Activated naive CD4-positive, alpha-beta T cell treated with anti-CD3 and anti-CD28 coated beads, Interleukin-2, amount 50 U/mL, for 72 hours (primary cell): ENCODE measurements around the gene SCAI. TPM values are rescaled to one million over a fixed set of nuclear protein-coding genes. Genes with fewer than 3 reads are reported as not detected.
"Not testable (repeated sequence)": the region's sequence is repeated elsewhere in the genome, so short reads cannot be mapped to it uniquely, and the experiment has no call there.

Experiments used
- ATAC-seq, 2 donors: fragments of 150-1000 bp; cut with Tn5 transposase; 2 replicates each; pipeline ENCODE4 v1.10.0; 2021; ENCODE audit warnings: mild to moderate bottlenecking in 2 of 2, moderate library complexity in 2 of 2
- DNase-seq, 2 donors: peaks; one replicate each; pipeline ENCODE4 v3.0.0; 2021 to 2022; ENCODE audit warnings: low spot score in 2 of 2
- H3K27ac Mint-ChIP-seq, 2 donors: one replicate each; pipeline ENCODE4 v1.8.0; 2022; ENCODE audit warnings: mild to moderate bottlenecking in 2 of 2, mixed read lengths in 2 of 2
- H3K36me3 Mint-ChIP-seq, 2 donors: one replicate each; pipeline ENCODE4 v1.8.0; 2022; ENCODE audit warnings: mixed read lengths in 2 of 2
- H3K9me3 Mint-ChIP-seq, 2 donors: one replicate each; pipeline ENCODE4 v1.8.0; 2022; ENCODE audit warnings: mixed read lengths in 2 of 2
- total RNA-seq, 2 donors: library from RNA; stranded (reverse); gene quantifications; one replicate each; pipeline ENCODE4 v1.2.3, GENCODE V29; 2022

The SCAI gene
- total RNA-seq, 2 donors from 2014 or later: 17.9 to 18.0 TPM

DNA sequence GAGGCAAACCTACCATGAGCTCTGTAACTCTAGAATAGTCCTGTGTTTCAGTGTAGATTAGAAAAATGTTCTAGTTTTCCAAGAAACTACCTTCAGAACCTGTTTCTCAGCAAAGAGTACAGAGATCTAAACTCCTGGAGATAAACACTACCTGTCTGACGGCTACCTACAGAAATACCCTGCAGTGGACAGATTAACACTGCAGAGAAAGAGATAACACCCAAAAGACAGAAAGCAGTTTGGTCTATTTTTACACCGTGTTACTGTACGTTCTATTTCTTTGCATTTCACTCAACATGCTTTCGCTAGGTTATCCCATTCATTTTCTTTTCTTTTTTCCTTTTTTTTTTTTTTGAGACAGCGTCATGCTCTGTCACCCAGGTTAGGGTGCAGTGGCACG is 11.6 kb downstream of the SCAI start:
- Mint-ChIP-seq H3K27ac (no peak overlapping the region), H3K36me3 (peaks cover 0 to 1% of the 10 kb centered on the region in 2 donors), H3K9me3 (no peaks in the 10 kb centered on the region)
- ATAC-seq (no peak), DNase-seq (no peak)

DNA sequence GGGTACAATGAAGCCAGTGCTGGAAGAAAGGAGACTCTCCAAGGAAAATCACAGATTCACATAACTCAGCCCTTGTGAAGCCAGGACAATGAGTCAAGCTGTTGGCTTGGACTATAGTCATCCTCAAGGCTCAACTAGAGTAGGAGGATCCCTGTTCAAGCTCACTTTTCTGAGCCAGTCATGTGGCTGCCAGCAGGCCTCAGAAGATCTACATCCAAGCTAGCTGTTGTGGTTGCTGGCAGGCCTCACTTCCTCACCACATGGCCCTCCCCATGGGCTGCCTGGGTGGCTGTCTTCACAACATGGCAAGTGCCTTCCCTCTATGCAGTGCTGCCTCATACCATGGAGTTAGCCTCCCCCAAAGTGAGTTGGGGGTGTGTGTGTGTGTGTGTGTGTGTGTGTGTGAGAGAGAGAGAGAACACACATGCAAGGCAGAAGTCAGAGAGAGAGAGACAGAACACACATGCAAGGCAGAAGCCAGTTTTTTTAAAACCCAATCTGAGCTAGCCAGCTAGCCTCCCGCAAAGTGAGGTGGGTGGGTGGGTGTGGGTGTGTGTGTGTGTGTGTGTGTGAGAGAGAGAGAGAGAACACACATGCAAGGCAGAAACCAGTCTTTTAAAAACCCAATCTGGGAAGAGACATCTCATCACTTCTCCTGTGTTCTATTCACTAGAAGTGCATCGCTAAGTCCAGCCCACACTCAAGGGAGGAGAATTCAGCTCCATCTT is 17.1 kb downstream of the SCAI start:
- ATAC-seq (peak; percentile 97 to 98), DNase-seq (peak; percentile 72 to 74)
- peaks cover 0 to 5% of the 10 kb centered on the region in 2 donors for H3K9me3 Mint-ChIP-seq

DNA sequence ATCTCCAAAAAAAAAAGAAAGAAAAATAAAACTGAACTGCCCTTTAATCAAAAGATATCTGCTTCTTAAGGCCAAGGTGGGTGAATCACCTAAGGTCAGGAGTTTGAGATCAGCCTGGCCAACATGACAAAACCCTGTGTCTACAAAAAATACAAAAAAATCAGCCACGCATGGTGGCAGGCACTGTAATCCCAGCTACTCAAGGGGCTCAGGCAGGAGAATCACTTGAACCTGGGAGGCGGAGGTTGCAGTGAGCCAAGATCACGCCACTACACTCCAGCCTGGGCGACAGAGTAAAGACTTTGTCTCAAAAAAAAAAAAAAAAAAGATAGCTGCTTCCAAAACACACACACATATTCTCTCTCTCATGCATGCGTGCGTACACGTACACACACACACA is 17.8 kb downstream of the SCAI start:
- ATAC-seq: no peak
- peak overlapping the region; percentile 86 to 96 for H3K27ac Mint-ChIP-seq

More for the DNA sequence above, 17.1 kb downstream of the SCAI start:
- Mint-ChIP-seq H3K36me3 (peaks cover 0 to 21% of the 10 kb centered on the region in 2 donors), H3K27ac (peak overlapping the region; percentile 86 to 96)

DNA sequence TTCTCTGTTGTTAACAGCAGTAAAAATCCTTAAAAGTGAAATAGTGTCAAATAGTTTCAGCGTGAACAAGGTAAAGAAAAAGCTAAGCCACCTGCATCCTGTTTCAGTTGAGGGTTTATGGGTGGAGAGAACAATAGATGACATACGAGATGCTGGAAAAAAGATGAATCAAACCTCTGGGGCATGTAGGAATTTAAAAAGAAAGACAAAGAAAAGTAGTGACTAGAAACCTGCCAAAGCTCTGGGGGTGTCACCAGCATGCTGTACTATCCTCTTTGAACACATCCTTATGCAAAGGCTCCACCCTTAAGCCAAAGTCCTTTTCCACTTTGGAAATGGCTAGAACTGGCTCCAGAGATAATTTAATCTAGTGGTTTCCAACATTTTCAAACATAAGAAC is 22.2 kb downstream of the SCAI start:
- peak in 1 of 2 donors; percentile 55 for ATAC-seq
- Mint-ChIP-seq H3K9me3 (peaks cover 0 to 4% of the 10 kb centered on the region in 2 donors), H3K27ac (peak overlapping the region in 1 of 2 donors; percentile 18), H3K36me3 (peaks cover 0 to 24% of the 10 kb centered on the region in 2 donors)
- DNase-seq: no peak

More for the DNA sequence above, 17.8 kb downstream of the SCAI start:
- peaks cover 0 to 5% of the 10 kb centered on the region in 2 donors for H3K9me3 Mint-ChIP-seq
- DNase-seq: no peak
- H3K36me3 Mint-ChIP-seq: peaks cover 0 to 21% of the 10 kb centered on the region in 2 donors

DNA sequence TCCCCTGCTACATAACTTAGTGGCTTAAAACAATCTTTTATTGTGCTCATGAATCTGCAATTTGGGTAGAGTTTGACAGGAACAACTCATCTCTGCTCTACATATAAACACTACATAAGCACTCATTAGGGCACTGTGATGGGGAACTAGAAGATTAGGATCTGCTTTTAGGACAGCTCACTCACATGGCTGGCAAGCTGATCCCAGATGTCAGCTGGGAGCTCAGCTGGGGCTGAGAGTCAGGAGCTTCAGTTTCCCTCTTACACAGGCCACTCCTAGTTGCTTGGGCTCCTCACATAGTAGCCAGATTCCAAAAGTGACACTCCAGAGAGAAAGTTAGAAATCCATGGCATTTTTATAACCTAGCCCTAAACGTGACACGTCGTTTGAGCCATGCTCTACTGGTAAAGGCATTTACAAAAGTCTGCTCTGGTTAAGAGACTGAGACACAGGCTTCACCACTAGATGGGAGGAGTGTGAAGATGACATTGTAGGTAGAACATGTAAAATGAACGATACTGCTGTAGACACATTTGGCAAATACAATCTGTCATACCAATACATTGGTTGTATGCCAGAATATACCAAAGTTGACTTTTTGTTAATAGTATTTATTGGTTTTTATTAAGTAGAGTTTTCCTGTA is 23.6 kb downstream of the SCAI start:
- DNase-seq: no peak
- Mint-ChIP-seq H3K36me3 (peaks cover 0 to 17% of the 10 kb centered on the region in 2 donors), H3K27ac (peak overlapping the region in 1 of 2 donors; percentile 44), H3K9me3 (no peaks in the 10 kb centered on the region)
- peak; percentile 44 to 68 for ATAC-seq

DNA sequence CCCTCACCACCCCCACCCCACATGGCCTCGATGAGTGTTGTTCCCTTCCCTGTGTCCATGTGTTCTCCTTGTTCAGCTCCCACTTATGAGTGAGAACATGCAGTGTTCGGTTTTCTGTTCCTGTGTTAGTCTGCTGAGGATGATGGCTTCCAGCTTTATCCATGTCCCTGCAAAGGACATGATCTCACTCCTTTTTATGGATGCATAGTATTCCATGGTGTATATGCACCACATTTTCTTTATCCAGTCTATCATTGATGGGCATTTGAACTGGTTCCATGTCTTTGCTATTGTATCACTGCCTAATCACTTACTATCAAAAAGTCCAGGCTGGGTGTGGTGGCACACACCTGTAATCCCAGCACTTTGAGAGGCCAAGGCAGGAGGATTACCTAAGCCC is 24.6 kb downstream of the SCAI start:
- not testable (repeated sequence) for H3K9me3 Mint-ChIP-seq, ATAC-seq, H3K27ac Mint-ChIP-seq

DNA sequence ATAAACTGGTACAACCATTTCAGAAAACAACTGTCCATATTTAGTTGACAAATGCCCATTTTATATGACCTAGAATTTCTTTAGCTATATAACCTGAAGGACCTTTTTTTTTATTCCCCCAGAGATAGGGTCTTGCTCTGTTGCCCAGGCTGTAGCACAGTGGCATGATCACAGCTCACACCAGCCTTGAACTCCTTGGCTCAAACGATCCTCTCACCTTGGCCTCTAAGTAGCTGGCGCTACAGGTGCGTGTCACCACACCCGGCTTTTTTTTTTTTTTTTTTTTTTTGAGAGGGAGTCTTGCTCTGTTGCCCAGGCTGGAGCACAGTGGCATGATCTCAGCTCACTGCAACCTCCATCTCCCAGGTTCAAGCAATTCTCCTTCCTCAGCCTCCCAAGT is 28.8 kb downstream of the SCAI start:
- not testable (repeated sequence) for ATAC-seq, H3K27ac Mint-ChIP-seq, H3K9me3 Mint-ChIP-seq, DNase-seq
- peaks cover 12 to 29% of the 10 kb centered on the region in 2 donors for H3K36me3 Mint-ChIP-seq

More for the DNA sequence above, 24.6 kb downstream of the SCAI start:
- DNase-seq, H3K36me3 Mint-ChIP-seq: not testable (repeated sequence)

DNA sequence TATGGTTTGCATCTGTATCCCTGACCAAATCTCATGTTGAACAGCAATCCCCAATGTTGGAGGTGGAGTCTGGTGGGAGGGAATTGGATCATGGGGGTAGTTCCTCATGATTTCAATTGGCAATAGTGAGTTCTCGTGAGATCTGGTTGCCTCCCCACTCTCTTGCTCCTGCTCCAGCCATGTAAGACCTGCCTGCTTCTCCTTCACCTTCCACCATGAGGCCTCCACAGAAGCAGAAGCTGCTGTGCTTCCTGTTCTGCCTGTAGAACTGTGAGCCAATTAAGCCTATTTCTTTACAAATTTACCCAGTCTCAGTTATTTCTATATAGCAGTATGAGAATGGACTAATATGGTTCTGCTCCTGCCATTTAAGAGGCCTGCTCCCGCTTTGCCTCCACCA is 32.9 kb downstream of the SCAI start:
- no peak for DNase-seq
- peaks cover 12 to 25% of the 10 kb centered on the region in 2 donors for H3K36me3 Mint-ChIP-seq
- no peak overlapping the region for H3K27ac Mint-ChIP-seq
- peaks cover 4 to 5% of the 10 kb centered on the region in 2 donors for H3K9me3 Mint-ChIP-seq
- ATAC-seq: no peak

DNA sequence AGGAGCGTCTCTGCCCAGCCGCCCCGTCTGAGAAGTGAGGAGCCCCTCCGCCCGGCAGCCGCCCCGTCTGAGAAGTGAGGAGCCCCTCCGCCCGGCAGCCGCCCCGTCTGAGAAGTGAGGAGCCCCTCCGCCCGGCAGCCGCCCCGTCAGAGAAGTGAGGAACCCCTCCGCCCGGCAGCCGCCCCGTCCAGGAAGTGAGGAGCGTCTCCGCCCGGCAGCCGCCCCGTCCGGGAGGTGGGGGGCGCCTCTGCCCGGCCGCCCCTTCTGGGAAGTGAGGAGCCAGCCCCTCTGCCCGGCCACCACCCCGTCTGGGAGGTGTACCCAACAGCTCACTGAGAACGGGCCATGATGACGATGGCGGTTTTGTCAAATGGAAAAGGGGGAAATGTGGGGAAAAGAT is 34.8 kb downstream of the SCAI start:
- not testable (repeated sequence) for H3K27ac Mint-ChIP-seq, ATAC-seq, DNase-seq, H3K9me3 Mint-ChIP-seq
- peaks cover 12 to 25% of the 10 kb centered on the region in 2 donors for H3K36me3 Mint-ChIP-seq

DNA sequence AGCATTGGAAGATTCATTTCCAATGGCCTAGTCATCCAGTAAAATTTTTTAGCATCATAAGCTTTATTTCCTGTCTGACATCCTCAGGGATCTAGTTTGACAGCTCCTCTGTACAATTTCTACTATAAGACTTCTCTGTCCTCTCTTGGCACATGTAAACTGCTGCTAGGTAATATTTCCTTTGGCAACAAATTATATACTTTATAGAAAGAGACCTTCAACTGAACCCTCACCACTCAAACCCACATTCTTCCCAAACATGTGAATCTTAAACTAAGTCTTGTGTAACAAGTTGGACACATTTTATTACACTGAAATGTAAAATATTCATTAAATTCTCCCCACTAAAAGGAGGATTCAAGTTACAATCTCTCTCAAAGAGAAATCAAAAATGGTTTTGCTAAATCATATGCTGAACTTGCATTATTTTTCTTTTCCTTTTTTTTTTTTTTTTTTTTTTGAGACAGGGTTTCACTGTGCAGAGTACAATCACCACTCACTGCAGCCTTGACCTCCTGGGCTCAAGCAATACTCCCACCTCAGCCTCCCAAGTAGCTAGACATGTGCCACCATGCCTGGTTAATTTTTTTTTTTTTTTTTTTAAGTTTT is 36.9 kb downstream of the SCAI start:
- ATAC-seq (no peak), DNase-seq (no peak)
- Mint-ChIP-seq H3K36me3 (peaks cover 1 to 9% of the 10 kb centered on the region in 2 donors), H3K9me3 (peaks cover under 1% of the 10 kb centered on the region in 2 donors), H3K27ac (no peak overlapping the region)

DNA sequence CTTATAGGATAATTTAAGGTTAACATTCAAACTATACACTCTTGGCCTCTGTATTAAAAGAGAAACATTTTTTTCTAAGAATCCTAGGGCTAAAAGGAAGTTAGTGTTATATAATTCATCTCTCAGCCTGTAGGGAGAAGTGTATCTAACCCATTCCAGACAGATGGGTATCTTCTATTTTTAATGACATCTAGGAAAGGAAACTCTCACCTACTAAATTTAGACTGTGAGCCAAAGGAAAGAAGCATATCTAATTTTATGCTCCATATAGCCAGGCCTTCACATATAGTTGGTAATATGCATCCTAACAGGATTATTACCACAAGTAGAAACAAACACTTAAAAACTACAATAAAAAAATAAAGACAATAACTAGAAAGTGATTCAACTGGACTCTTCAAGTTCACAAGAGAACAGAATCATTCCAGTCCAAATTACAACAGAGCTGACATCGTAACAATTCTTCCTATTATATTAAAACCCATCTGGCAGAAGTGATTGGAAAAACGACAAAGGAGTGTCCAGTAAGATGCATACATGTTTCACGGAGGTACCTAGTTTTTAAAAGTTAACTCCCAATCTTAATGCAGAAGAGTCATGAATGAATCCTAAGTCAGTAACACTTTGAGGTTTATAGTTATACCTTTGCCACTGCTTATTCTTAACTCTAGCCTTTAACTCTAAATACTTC is 39.4 kb downstream of the SCAI start:
- no peaks in the 10 kb centered on the region for H3K36me3 Mint-ChIP-seq
- ATAC-seq (no peak), DNase-seq (no peak)
- no peak overlapping the region for H3K27ac Mint-ChIP-seq
- no peaks in the 10 kb centered on the region for H3K9me3 Mint-ChIP-seq

DNA sequence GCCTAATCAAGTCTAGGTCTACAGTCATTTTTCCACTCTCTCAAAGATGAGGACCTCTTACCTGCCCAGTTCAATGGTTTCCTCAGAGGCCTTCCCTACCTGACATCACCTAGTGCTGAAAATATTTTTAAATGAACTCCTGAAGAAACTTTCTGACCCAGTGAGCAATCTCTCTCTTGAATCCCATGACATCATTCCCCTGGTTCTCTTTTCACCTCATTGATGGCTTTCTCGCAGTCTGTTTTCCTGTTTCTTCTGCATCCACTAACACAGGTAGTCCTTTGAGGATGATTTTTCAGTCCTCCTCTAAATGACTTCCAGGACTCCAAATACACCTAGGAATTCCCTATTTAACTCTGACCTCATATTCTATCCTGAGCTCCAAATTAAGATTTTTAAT is 40.3 kb downstream of the SCAI start:
- DNase-seq (no peak), ATAC-seq (no peak)
- Mint-ChIP-seq H3K9me3 (no peaks in the 10 kb centered on the region), H3K36me3 (no peaks in the 10 kb centered on the region), H3K27ac (peak overlapping the region in 1 of 2 donors; percentile 41)

DNA sequence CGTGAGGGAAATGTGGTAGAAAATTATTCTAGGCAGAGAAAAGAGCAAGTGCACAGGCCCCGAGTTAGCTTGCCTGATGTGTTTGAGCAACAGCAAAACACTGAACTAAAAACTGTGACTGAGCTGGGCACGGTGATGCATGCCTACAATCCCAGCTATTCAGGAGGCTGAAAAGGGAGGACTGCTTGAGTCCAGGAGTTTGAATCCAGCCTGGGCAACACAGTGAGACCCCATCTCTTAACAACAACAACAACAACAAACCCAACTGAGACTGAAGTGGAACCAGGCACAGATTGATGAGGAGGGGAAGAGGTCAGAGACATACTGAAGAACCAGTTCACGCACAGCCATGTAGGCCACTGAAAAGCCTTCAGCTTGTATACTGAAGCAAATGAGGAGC is 42.5 kb downstream of the SCAI start:
- ATAC-seq: no peak
- peaks cover 0 to 10% of the 10 kb centered on the region in 2 donors for H3K36me3 Mint-ChIP-seq

DNA sequence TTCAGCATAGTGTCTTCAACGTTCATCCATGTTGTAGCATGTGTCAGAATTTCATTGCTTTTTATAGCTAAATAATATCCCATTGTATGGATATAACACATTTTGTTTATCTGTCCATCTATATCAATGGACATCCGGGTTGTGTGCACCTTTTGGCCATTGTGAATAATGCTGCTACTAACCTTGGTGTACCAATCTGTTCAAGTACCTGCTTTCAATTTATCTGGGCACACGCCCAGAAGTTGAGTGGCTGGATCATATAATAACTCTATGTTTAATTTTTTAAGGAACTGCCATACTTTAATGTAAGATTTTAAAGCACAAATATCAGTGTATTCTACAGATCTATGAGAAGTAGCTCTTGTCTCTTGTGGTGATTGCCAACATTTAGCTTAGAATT is 43.5 kb downstream of the SCAI start:
- ATAC-seq: no peak
- peaks cover 0 to 10% of the 10 kb centered on the region in 2 donors for H3K36me3 Mint-ChIP-seq
- no peak overlapping the region for H3K27ac Mint-ChIP-seq
- peaks cover 0 to 4% of the 10 kb centered on the region in 2 donors for H3K9me3 Mint-ChIP-seq
- DNase-seq: no peak

More for the DNA sequence above, 42.5 kb downstream of the SCAI start:
- DNase-seq: no peak
- no peak overlapping the region for H3K27ac Mint-ChIP-seq
- H3K9me3 Mint-ChIP-seq: peaks cover 0 to 4% of the 10 kb centered on the region in 2 donors

DNA sequence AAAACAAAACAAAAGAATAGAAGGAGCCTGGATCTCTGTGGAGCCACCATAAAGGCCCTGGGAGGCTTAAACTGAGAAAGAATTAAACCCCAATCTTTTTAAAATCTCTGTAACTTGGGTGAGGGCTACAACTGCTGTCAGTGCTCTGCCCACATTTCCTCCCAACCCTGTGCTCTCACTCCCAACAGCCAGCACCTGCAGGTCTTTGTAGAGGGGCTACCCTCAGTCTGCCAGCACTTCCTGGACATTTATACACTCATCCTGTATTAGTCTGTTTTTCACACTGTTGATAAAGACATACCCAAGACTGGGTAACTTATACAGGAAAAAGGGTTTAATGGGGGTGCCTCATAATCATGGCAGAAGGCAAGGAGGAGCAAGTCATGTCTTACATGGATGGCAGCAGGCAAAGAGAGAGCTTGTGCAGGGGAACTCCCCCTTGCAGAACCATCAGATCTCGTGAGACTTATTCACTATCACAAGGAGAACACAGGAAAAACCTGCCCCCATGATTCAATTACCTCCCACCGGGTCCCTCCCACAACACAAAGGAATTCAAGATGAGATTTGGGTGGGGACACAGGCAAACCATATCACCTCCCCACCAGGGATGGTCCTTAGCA is 47.4 kb downstream of the SCAI start:
- no peak for ATAC-seq
- Mint-ChIP-seq H3K9me3 (peaks cover 0 to 14% of the 10 kb centered on the region in 2 donors), H3K27ac (no peak overlapping the region), H3K36me3 (peaks cover 0 to 24% of the 10 kb centered on the region in 2 donors)
- DNase-seq: no peak

DNA sequence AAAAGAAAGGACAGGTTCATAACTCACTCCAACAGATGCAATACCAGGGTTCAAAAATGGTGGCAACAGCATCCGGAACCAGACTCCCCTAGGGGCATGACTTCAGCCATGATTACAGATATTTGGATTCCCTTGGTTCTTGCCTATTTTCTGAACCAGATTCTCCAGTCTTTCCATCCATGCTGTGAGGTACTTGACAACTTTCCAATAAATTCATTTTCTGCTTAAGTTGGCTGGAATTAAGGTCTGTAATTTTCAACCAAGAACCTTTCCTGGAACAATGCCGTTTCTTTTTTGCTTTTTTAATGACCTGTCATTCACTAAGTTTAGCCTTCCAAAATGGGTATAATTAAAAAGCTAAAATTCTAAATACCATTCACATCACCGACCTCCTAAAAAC is 52.2 kb downstream of the SCAI start:
- ATAC-seq: no peak
- peaks cover 0 to 17% of the 10 kb centered on the region in 2 donors for H3K36me3 Mint-ChIP-seq
- peaks cover 0 to 10% of the 10 kb centered on the region in 2 donors for H3K9me3 Mint-ChIP-seq
- DNase-seq: no peak
- H3K27ac Mint-ChIP-seq: no peak overlapping the region
